Suprapubic skin (tissue), 4 donors: Measurements from ENCODE around the gene GRIA3.

Experiments
- EP300 ChIP-seq: sonication (generic); formaldehyde crosslinking; IDR thresholded peaks from one replicate; pipeline ENCODE4 v1.6.1; 2017; ENCODE audit warnings: antibody characterized with exemption
- POLR2A ChIP-seq, 2 donors: fragments of 450-650 bp; IDR thresholded peaks; one replicate each; pipeline ENCODE4 v1.6.1; 2017; ENCODE audit warnings: antibody characterized with exemption in 2 of 2, mild to moderate bottlenecking in 2 of 2, moderate library complexity in 2 of 2
- POLR2AphosphoS5 ChIP-seq, 3 donors: sonication (generic); formaldehyde crosslinking; IDR thresholded peaks; one replicate each; pipeline ENCODE4 v1.6.1; 2017; ENCODE audit warnings: antibody characterized with exemption in 3 of 3
- TF ChIP-seq, protein P1 (sequence below), 2 donors: fragments of 200-600 bp in 1 of 2; fragments of 450-650 bp in 1 of 2; sonication (generic) in 1 of 2; IDR thresholded peaks; one replicate each; pipeline ENCODE4 v1.5.1; 2016 to 2019; ENCODE audit warnings: antibody characterized with exemption in 2 of 2, mild to moderate bottlenecking in 1 of 2, moderate library complexity in 1 of 2

DNA sequence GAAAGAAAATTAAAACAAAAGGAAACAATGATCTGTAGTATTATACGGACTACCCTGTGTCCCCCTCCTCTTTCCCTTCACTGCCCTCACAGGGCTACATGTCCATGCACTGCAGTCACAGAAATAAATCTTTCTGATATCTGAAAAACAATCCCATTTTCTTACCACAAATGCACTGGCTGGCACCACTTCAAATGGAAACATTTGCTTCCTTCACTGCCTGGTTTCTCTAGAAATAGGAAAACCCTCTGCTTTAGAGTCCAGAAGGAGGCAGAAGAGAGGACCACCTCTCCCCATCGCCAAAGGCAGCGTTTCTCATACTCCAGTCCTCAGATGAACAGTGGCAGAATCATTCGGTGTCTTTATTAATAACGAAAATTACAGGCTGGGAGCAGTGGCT is 98.2 kb downstream of the GRIA3 start:
- TF ChIP-seq POLR2A (IDR thresholded peaks at IDR 0.05) (no peak), EP300 (no peak), POLR2AphosphoS5 (IDR thresholded peaks at IDR 0.05) (no peak)
- TF ChIP-seq, protein P1, sequence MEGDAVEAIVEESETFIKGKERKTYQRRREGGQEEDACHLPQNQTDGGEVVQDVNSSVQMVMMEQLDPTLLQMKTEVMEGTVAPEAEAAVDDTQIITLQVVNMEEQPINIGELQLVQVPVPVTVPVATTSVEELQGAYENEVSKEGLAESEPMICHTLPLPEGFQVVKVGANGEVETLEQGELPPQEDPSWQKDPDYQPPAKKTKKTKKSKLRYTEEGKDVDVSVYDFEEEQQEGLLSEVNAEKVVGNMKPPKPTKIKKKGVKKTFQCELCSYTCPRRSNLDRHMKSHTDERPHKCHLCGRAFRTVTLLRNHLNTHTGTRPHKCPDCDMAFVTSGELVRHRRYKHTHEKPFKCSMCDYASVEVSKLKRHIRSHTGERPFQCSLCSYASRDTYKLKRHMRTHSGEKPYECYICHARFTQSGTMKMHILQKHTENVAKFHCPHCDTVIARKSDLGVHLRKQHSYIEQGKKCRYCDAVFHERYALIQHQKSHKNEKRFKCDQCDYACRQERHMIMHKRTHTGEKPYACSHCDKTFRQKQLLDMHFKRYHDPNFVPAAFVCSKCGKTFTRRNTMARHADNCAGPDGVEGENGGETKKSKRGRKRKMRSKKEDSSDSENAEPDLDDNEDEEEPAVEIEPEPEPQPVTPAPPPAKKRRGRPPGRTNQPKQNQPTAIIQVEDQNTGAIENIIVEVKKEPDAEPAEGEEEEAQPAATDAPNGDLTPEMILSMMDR (IDR thresholded peaks at IDR 0.05) = no peak
